NCI-H1092 treated with DMSO at 0.1 percent for 48 hours (cell line): ENCODE results near the gene B4GALT2.

Experiments
- DNase-seq: peaks from one replicate; lab custom pipeline; 2025; lab: John Stamatoyannopoulos, UW

B4GALT2 gene, protein sequence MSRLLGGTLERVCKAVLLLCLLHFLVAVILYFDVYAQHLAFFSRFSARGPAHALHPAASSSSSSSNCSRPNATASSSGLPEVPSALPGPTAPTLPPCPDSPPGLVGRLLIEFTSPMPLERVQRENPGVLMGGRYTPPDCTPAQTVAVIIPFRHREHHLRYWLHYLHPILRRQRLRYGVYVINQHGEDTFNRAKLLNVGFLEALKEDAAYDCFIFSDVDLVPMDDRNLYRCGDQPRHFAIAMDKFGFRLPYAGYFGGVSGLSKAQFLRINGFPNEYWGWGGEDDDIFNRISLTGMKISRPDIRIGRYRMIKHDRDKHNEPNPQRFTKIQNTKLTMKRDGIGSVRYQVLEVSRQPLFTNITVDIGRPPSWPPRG

DNA sequence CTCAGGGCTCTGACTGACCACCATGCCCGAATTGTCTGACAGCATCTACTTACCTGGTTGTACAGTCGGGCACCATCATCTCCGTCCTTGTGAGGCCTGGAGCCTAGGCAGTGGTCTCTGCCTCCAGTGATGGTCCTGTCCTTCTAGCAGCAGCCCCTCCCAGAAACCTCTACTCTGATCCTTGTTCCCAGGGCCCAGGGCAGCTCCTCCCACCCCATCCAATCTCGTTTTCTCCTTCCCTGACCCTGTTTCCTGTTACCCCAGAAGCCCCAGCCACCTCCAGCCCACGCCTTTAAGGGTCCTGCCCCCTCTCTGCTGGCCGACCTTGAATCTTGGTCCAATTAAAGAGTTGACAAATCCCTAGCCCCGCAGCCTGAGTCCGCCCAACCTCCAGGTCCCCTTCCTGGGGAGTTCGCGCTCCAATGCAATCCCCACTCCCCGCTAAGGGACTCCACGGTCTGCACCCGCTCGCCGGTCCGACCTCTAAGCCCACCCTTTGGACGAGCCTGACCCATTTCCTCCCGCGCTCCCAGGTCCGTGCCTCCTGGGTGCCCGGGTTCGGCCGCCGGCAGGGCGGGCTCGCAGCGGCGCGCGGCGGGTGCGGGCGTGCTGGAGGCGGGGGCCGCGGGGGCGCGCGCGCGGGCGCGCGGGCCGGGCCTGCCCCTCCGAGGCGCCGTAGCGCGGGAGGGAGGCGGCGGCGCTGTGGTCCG lies at the start of gene B4GALT2:
Gene B4GALT2 (plus strand): TSS at position 660 of the 710 bp plus-strand sequence. CDS start 1,951 bp downstream, outside the sequence.
- peak; percentile 54 for DNase-seq

DNA sequence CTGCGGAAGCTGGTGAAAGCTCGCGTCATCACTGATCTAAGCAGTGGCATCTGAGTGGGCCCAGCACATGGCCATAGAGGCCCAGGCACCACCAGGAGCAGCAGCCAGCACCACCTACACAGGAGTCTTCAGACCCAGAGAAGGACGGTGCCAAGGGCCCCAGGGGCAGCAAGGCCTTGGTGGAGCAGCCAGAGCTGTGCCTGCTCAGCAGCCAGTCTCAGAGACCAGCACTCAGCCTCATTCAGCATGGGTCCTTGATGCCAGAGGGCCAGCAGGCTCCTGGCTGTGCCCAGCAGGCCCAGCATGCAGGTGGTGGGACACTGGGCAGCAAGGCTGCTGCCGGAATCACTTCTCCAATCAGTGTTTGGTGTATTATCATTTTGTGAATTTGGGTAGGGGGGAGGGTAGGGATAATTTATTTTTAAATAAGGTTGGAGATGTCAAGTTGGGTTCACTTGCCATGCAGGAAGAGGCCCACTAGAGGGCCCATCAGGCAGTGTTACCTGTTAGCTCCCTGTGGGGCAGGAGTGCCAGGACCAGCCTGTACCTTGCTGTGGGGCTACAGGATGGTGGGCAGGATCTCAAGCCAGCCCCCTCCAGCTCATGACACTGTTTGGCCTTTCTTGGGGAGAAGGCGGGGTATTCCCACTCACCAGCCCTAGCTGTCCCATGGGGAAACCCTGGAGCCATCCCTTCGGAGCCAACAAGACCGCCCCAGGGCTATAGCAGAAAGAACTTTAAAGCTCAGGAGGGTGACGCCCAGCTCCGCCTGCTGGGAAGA lies 48.7 kb upstream of the B4GALT2 start:
- DNase-seq = no peak

DNA sequence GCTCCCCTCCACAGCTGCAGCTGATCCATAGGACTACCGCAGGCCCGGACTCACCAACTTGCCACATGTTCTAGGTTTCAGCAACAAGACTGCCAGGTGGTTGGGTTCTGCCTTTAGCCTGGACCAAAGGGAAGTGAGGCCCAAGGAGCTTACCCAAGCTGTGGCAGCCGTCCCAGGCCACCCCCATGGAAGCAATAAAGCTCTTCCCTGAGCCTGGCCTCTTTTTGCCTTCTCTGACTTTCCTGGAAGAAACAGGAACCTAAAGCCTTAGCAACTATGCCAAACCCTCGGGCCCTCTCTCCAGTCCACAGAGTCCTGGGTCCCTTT lies 48.1 kb upstream of the B4GALT2 start:
- DNase-seq = no peak

DNA sequence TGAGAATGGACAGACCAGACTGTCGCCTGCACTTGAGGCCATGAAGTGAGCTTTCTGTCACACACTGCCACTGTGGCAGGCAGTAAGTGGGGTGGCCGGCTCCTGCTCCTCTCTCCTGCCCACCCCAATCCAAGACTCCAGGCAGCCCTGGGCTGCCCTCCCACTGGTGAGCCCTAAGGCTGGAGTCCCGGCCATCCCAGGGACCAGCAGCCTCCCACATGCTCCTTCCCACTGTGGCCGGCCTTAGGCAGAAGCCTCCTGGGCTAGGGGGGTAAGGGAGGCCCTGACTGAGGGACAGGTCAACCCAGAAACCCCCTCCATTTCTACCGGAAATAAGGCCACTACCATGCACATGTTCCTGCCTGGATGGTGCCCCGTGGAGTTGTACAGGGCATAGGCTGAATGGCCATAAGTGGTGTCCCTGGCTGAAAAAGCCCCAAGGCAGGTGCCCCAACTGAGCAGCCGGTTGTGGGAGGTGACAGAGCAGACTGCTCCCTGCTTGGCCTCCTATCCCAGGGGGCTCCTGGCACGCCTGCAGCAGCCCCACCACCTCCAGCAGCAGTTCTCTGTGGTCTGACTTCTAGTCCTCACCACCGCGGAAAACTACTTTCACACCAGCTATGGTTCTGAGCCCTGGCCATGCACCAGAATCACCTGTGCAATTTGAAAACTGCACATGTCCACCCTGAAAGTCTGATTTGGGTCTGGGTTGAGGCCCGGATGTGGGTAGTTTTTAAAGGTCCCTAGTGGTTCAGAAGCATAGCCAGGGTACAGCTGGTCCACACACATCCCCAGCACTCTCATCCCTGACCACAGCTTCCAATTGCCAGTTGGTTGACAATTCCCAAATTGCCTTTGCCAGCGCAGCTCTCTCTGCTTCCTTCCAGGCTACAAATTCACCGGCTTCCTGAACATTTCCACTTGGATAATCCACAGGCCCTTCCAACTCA lies 47.0 kb upstream of the B4GALT2 start:
- no peak for DNase-seq

DNA sequence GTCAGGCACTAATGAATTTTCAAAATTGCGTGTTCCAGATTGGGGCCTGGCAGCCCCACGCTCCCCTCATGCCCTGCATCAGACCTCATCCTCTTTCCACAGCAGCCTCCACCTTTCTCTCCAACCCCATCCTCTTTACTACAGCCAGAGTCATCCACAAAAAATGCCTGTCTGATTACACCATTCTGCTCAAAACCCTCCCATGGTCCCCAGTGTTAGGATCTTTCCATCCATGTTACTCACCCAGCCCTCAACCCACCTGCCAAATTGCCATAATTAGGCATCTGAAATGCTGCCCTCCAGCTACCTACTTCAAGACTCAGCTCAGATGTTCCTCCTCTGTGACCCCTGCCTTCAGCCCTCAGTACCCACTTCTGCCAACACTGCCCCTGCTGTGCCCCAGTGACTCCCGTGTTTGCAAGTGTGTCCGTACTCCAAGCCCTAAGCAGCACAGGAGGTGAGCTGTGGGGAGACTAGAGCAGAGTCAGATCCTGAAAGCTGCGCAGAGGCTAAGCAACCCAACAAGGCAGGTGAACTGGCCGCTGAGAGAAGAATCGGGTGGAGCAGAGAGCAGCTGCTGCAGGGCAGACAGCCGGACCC lies 46.1 kb upstream of the B4GALT2 start:
- DNase-seq = peak; percentile 62

DNA sequence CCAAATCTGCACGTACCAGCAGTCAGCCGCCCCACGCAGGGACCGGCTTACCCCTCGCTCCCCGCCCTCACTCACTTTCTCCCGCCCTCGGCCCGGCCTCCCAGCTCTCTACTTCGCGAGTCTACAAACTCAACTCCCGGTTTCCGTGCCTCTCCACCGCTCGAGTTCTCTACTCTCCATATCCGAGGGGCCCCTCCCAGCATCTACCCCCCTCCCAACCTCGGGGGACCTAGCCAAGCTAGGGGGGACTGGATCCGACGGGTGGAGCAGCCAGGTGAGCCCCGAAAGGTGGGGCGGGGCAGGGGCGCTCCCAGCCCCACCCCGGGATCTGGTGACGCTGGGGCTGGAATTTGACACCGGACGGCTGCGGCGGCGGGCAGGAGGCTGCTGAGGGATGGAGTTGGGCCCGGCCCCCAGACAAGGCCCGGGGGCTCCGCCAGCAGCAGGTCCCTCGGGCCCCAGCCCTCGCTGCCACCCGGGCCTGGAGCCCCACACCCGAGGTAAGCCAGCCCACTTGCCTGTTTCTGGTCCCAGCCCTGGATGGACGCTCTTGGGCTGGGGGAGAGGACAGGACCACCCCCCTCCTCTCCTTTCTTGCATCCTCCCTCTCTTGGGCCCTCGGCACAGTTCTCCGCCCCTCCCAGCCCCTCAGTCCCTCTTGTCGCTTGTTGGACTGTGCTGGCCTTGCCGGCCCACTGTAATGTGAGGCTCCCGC lies 45.5 kb upstream of the B4GALT2 start, which contains the start of gene ARTN:
Gene ARTN (plus strand): TSS at position 416 of the 715 bp plus-strand sequence. CDS start 1,856 bp downstream, outside the sequence.
- peak; percentile 62 for DNase-seq

DNA sequence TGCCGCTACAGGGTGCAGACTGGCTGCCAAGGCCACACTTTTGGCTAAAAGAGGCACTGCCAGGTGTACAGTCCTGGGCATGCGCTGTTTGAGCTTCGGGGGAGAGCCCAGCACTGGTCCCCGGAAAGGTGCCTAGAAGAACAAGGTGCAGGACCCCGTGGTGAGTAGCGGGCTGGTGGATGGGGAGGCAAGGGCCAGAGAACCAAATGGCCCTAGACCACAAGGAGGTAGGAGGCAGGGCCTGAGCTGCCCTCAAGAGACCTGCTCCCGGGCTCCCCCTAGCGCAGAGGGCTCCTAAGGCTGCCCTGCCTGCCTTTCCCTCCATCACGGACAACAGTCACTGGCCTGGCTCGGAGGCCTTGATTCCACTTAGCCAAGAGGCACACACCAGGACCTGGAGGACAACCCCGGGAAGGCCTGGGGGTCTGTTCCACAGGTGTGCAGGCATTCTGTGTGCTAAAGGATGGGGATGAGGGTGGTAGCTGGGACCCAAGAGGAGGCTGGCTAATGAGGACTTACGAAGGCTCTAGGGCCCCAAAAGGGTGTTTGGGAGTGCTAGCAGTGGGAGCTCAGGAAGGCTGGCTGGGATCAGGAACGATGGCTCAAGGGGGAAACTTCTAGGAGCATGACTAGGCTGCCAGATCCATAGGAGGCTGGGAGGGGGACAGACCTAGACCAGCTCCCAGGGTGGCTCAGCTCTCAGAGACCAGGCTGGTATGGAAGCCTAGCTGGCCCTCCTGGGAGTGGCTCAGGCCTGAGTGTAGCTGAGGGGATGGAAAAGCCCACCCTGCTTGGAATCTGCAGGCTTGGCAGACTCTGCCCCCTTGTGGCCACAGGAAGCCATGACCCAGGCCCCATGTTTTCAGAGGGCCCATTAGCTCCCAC lies 44.7 kb upstream of the B4GALT2 start:
- DNase-seq = peak; percentile 79

DNA sequence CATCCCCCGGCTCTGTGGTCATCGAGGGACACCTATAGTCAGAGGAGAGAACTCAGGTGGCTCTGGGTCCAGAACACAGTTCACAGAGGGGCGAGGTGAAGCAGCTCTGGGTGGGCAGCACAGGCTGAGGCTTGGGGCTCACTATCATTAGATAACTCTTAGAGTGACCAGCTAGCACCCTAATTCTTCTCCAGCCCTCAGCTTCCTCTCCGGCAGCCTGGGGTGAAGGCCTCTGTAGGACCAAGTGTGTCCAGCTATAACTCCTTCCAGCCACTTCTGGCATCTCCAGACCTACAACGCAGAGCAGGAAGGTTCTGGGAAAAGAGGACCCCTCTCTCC lies 44.1 kb upstream of the B4GALT2 start:
- no peak for DNase-seq

DNA sequence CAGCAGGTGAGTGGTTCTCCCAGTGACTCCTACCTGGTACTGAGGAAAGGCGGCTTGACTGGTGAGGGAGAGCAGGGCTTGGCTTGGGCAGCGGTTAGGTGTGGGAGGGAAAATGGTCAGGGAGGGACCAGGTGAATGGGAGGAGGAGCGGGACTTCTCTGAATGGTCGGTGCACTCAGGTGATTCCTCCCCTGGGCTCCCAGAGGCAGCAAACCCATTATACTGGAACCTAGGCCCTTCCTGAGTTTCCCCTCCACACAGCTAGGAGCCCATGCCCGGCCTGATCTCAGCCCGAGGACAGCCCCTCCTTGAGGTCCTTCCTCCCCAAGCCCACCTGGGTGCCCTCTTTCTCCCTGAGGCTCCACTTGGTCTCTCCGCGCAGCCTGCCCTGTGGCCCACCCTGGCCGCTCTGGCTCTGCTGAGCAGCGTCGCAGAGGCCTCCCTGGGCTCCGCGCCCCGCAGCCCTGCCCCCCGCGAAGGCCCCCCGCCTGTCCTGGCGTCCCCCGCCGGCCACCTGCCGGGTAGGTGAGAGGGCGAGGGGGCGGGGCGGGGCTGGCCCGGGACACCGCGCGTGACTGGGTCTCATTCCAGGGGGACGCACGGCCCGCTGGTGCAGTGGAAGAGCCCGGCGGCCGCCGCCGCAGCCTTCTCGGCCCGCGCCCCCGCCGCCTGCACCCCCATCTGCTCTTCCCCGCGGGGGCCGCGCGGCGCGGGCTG lies 43.1 kb upstream of the B4GALT2 start:
- no peak for DNase-seq

DNA sequence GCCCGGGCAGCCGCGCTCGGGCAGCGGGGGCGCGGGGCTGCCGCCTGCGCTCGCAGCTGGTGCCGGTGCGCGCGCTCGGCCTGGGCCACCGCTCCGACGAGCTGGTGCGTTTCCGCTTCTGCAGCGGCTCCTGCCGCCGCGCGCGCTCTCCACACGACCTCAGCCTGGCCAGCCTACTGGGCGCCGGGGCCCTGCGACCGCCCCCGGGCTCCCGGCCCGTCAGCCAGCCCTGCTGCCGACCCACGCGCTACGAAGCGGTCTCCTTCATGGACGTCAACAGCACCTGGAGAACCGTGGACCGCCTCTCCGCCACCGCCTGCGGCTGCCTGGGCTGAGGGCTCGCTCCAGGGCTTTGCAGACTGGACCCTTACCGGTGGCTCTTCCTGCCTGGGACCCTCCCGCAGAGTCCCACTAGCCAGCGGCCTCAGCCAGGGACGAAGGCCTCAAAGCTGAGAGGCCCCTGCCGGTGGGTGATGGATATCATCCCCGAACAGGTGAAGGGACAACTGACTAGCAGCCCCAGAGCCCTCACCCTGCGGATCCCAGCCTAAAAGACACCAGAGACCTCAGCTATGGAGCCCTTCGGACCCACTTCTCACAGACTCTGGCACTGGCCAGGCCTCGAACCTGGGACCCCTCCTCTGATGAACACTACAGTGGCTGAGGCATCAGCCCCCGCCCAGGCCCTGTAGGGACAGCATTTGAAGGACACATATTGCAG lies 42.4 kb upstream of the B4GALT2 start:
- DNase-seq = peak; percentile 36

DNA sequence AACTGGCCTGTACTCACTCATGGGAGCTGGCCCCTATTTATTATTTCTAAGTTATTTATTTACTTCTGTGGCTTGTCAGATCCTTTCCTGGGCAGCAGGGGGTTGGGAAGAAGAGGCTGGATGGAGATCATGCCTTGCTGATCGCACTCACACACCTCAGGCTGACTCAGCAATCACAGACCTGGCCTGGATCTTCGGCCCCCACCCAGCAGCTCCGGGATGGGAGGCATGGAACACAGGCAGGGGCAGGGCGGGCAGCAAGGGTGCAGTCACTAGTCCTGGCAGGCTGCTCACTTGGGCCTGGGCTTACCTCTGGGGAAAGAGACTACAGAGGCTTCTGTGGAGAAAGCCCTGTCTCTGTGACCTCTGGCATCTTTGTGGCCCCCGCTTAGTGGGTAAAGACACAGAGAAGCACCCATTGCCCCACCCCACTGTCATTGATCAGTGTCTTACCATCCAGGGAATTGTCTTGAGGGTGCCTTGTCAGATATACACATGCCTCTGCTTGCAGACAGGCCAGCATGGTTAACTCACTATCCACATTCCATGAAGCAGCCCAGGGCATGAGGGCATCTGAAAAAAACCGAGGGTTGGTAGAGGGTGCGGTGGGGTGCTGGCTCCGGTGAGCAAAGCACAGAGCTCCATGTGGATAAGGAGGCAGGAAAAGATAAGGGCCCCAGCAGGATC lies 41.7 kb upstream of the B4GALT2 start:
- DNase-seq = no peak

DNA sequence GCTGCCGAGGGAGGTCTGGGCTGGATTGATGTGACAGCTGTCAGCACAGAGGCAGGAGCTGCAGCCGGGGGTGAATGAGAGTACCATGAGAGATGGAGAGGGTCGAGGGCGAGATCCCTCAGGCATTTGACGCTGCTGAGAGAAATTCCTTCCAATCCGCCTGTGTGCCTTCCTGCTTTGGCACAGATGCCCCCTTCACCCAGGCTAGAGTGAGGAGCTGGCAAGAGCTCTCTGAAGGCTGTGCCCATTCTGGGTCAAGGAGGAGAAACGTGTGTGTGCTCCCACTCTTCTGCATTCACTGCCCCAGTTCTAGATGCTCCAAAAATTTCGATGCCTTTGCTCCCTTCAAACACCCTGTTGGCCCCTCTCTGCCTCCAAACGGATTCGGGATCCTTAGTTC lies 40.6 kb upstream of the B4GALT2 start:
- no peak for DNase-seq

DNA sequence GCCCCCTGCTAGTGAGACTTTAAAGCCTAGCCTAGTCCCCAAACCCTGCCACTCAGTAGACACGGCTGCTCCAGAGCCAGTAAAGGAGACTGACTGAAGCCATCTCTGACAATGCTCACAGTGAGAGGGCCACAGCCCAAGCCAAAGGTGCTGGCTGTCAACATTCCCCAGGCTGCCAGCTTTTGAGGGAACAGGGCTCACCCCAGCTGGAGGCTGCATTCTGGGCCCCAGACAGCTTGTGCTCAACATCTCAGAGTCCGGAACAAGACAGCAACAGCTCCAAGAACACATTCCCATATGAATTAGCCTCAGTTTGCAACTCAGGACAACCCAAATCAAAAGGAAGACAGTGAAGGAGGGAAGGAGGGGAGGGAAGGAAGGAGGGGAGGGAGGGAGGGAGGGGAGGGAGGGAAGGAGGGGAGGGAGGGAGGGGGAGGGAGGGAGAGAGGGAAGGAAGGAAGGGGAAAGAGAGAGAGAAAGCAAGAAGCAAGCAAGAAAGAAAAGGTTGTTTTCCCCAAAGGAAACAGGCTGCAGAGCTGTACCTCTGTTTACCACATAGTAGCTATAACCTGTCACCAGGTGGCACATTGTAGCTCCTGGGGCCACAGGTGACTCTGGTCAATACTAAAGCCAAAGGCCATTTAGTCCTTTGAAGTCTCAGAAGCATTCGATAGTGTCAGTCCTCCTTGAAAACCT lies 40.0 kb upstream of the B4GALT2 start:
- no peak for DNase-seq

DNA sequence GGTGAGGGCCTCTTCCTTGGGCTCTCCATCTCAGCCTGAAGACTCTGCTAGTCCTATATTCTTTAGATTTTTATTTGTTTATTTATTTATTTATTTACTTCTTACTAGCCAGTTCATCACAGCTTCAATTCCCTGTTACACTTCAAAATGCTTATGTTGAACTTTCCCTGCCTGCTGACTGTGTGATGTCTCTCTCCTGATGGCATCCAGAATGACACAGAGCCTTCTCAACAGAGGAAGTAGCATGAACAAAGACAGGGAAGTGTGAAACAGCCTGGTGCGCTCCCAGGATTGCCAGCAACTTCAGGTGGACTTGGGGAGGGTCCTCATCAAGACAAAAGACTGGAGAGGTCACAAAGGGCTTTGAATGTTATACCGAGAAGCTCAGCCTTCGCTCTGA lies 36.6 kb upstream of the B4GALT2 start:
- DNase-seq = no peak

DNA sequence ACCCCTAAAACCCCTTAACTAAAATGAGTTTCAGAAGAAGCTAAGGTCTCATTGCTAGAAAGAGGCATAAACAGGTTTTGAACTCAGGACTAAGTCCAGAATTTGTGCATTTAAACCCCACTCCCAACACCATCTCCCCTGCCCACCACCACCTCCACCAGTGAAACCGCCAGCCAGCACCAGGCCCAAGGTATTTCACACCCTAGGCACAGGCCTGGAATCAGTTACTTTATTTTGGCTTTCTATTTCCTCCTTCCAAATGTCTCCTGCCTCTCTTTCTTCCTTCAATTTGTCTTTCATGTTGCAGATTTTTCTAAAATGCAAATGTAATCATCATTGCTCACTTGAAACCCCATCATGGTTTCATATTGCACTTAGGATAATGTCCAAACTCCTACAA lies 34.1 kb upstream of the B4GALT2 start:
- DNase-seq = no peak

DNA sequence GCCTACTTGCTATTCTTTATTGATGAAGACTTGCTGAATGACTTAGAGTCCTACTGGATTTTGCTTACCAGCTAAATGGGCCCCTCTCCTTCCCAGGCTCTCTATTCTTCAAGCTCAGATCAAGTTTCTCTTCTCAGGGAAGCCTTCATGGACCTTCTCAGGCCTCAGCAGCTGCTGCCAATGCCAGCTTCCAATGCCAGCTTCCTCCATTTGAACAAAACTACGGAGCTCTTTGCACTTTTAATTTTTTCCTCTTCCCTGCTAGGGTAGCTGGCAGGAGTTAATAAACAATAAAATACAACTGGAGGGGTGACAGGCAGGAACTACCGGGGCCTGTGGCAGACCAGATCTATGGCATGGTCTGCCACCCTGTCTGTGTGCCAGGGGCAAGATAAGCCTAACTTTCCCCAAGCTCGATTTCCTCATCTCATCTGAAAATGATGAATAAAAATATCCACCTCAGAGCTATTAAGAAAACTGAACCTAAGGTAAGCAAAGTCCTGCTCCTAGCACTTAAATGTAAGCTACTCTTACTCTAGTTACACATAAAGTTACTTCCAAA lies 33.3 kb upstream of the B4GALT2 start:
- DNase-seq = peak; percentile 53
